Keratinocyte (primary cell): ENCODE results near the gene ZMIZ1.

Experiments used
- CTCF ChIP-seq, 3 experiments: IDR thresholded peaks in 1 of 3; conservative IDR thresholded peaks in 1 of 3; optimal IDR thresholded peaks in 1 of 3; 2 replicates in 2 of 3; 3 replicates in 1 of 3; pipeline versions ENCODE3 to v1.5.1; 2011; ENCODE audit warnings: low read length in 3 of 3, mild to moderate bottlenecking in 3 of 3, moderate library complexity in 2 of 3, control low read depth in 1 of 3, inconsistent platforms in 1 of 3; ENCODE audit not compliant: insufficient read depth in 2 of 3; ENCODE audit errors: extremely low read depth in 1 of 3
- EZH2 ChIP-seq: IDR thresholded peaks from one replicate; pipeline ENCODE4 v1.6.1; 2012; ENCODE audit warnings: inconsistent platforms, mild to moderate bottlenecking, low read length, moderate library complexity

- TF ChIP-seq EZH2 = no peak
- no peak for TF ChIP-seq CTCF (optimal IDR thresholded peaks at IDR 0.05 in 1 of 3, IDR thresholded peaks at IDR 0.05 in 1 of 3, conservative IDR thresholded peaks at IDR 0.05 in 1 of 3; ENCODE audit: extremely low read depth in 1 of 3, insufficient read depth in 2 of 3, low read length in 3 of 3)
These were observed 114.7 kb downstream of the ZMIZ1 start for GRCh38 chr10:79183468-79183865.
